SU-DHL-6 (cell line): ENCODE measurements around the gene WSCD1.

Experiments used
- H2AFZ ChIP-seq: fragments of 200-600 bp; sonication (generic); 2 replicates; pipeline ENCODE4 v1.6.1; 2014; ENCODE audit warnings: low read depth, mild to moderate bottlenecking, moderate library complexity, mixed read lengths, antibody characterized with exemption, low read length; ENCODE audit not compliant: severe bottlenecking
- H3F3A ChIP-seq: fragments of 200-600 bp; shearing (Covaris generic); 2 replicates; pipeline ENCODE4 v1.6.0; 2016; ENCODE audit warnings: antibody characterized with exemption, mild to moderate bottlenecking; ENCODE audit not compliant: insufficient read depth
- H3K27ac ChIP-seq: fragments of 200-600 bp; sonication (generic); 2 replicates; pipeline ENCODE4 v1.5.1; 2016; ENCODE audit warnings: low read depth, mild to moderate bottlenecking, low read length, moderate library complexity, mixed read lengths
- H3K27me3 ChIP-seq: fragments of 200-600 bp; sonication (generic), shearing (Covaris generic); 2 replicates; pipeline ENCODE4 v1.6.0; 2014; ENCODE audit warnings: mild to moderate bottlenecking, low read length
- H3K36me3 ChIP-seq: fragments of 200-600 bp; sonication (generic); 2 replicates; pipeline ENCODE4 v1.6.1; 2014; ENCODE audit warnings: mild to moderate bottlenecking, low read length, mixed read lengths
- H3K4me2 ChIP-seq: fragments of 300-600, 200-600 bp; shearing (Covaris generic), sonication (generic); 2 replicates; pipeline ENCODE4 v1.6.0; 2014; ENCODE audit warnings: low read length, low read depth, mild to moderate bottlenecking; ENCODE audit not compliant: poor library complexity, severe bottlenecking
- H3K4me3 ChIP-seq: fragments of 200-600 bp; sonication (generic); 2 replicates; pipeline ENCODE4 v1.5.1; 2014; ENCODE audit warnings: antibody characterized with exemption, low read length, mild to moderate bottlenecking, mixed read lengths; ENCODE audit not compliant: insufficient read depth, poor library complexity, severe bottlenecking
- H3K79me2 ChIP-seq: fragments of 200-600 bp; sonication (generic); 2 replicates; pipeline ENCODE4 v1.6.1; 2014; ENCODE audit warnings: mild to moderate bottlenecking, low read length, moderate library complexity; ENCODE audit not compliant: insufficient read depth
- H3K9ac ChIP-seq: fragments of 200-600 bp; sonication (generic); 2 replicates; pipeline ENCODE4 v1.7.0; 2014; ENCODE audit warnings: mild to moderate bottlenecking, low read length
- H3K9me2 ChIP-seq: fragments of 200-600 bp; sonication (generic); replicated peaks from 2 replicates; pipeline ENCODE4 v1.6.1; 2014; ENCODE audit warnings: low read length; ENCODE audit not compliant: insufficient read depth
- H3K9me3 ChIP-seq: fragments of 200-600 bp; sonication (generic); 2 replicates; pipeline ENCODE4 v1.6.1; 2014; ENCODE audit warnings: low read length, mixed read lengths; ENCODE audit not compliant: insufficient read depth
- H4K20me1 ChIP-seq: fragments of 200-600 bp; sonication (generic); 2 replicates; pipeline ENCODE4 v1.6.1; 2014; ENCODE audit warnings: low read depth, mild to moderate bottlenecking, antibody characterized with exemption, low read length, moderate library complexity, mixed read lengths
- EZH2phosphoT487 ChIP-seq: fragments of 200-600 bp; sonication (generic), shearing (Covaris generic); conservative IDR thresholded peaks from 2 replicates; pipeline ENCODE4 v1.6.1; 2018; ENCODE audit warnings: mild to moderate bottlenecking, antibody characterized with exemption, low read length, moderate library complexity, mixed read lengths
- TF ChIP-seq, protein P1 (sequence below): fragments of 200-600 bp; sonication (generic); IDR thresholded peaks from one replicate; pipeline ENCODE4 v1.5.1; 2017; ENCODE audit warnings: antibody characterized with exemption, mild to moderate bottlenecking, low read length, moderate library complexity; ENCODE audit not compliant: insufficient read depth, poor library complexity, severe bottlenecking

Gene WSCD1

DNA sequence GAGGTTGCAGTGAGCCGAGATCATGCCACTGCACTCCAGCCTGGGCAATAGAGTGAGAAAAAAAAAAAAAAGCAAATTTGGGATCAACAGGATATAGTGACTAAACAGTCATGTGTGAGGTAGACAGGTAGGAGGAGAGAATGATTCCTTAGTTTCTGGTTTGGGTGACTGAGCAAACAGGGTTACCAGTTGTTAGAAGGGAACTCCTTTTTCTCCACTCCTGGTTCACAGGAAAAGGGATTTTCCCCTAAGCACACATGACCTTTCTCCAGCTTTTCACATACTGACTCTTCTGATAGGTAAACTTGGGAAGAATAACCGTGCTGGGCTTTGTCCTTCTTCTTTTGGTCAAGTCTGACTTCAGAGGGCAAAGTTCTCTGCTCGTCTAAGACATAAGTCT is 17.3 kb upstream of the WSCD1 start:
- Histone ChIP-seq H3K36me3 (no peaks in the 10 kb centered on the region), H2AFZ (no peak overlapping the region), H4K20me1 (no peaks in the 10 kb centered on the region), H3K27me3 (no peaks in the 10 kb centered on the region), H3K9me2 (no peaks in the 10 kb centered on the region), H3F3A (no peaks in the 10 kb centered on the region), H3K79me2 (no peaks in the 10 kb centered on the region), H3K4me3 (no peak overlapping the region), H3K9me3 (no peaks in the 10 kb centered on the region), H3K4me2 (no peak overlapping the region), H3K27ac (no peak overlapping the region), H3K9ac (no peak overlapping the region)
- TF ChIP-seq EZH2phosphoT487 = no peak
- TF ChIP-seq, protein P1, sequence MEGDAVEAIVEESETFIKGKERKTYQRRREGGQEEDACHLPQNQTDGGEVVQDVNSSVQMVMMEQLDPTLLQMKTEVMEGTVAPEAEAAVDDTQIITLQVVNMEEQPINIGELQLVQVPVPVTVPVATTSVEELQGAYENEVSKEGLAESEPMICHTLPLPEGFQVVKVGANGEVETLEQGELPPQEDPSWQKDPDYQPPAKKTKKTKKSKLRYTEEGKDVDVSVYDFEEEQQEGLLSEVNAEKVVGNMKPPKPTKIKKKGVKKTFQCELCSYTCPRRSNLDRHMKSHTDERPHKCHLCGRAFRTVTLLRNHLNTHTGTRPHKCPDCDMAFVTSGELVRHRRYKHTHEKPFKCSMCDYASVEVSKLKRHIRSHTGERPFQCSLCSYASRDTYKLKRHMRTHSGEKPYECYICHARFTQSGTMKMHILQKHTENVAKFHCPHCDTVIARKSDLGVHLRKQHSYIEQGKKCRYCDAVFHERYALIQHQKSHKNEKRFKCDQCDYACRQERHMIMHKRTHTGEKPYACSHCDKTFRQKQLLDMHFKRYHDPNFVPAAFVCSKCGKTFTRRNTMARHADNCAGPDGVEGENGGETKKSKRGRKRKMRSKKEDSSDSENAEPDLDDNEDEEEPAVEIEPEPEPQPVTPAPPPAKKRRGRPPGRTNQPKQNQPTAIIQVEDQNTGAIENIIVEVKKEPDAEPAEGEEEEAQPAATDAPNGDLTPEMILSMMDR = no peak

DNA sequence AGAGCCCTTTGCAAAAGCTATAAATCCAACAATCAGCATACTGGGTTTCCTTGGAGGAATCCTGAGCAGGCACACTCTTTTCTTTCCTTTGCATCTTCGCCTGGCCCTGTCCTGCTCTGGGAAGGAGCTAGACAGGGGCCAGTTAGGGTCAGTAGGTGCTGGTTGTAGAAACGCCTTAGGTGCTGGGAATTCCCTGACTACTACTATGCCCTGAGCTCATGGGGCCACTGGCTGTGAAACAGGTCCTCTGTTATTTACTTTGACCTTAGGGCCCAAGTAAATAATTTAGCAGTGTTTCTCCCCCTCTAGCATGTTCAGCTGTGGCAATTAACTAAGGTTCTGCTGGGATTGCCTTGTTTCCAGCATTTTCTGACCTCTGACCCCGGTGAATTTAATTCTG is 15.8 kb upstream of the WSCD1 start:
- no peaks in the 10 kb centered on the region for H3F3A ChIP-seq
- H2AFZ ChIP-seq = no peak overlapping the region
- H3K36me3 ChIP-seq = no peaks in the 10 kb centered on the region
- no peaks in the 10 kb centered on the region for H3K79me2 ChIP-seq
- H3K9me3 ChIP-seq = no peaks in the 10 kb centered on the region
- H3K4me3 ChIP-seq = no peak overlapping the region
- H3K9ac ChIP-seq = no peak overlapping the region
- no peak overlapping the region for H3K4me2 ChIP-seq
- no peaks in the 10 kb centered on the region for H3K9me2 ChIP-seq
- no peaks in the 10 kb centered on the region for H3K27me3 ChIP-seq
- no peaks in the 10 kb centered on the region for H4K20me1 ChIP-seq
- TF ChIP-seq EZH2phosphoT487 = no peak
- TF ChIP-seq, protein P1 = no peak
- no peak overlapping the region for H3K27ac ChIP-seq

GRCh38 chr17:6056104-6056503 is 14.1 kb upstream of the WSCD1 start:
- Histone ChIP-seq H3K36me3 (no peaks in the 10 kb centered on the region), H3K4me2 (no peak overlapping the region), H3K27me3 (no peaks in the 10 kb centered on the region), H3F3A (no peaks in the 10 kb centered on the region), H4K20me1 (no peaks in the 10 kb centered on the region), H3K27ac (no peak overlapping the region), H3K9me3 (no peaks in the 10 kb centered on the region), H3K79me2 (no peaks in the 10 kb centered on the region), H3K9ac (no peak overlapping the region), H2AFZ (no peak overlapping the region), H3K9me2 (no peaks in the 10 kb centered on the region), H3K4me3 (no peak overlapping the region)
- TF ChIP-seq, protein P1 = no peak
- no peak for TF ChIP-seq EZH2phosphoT487

DNA sequence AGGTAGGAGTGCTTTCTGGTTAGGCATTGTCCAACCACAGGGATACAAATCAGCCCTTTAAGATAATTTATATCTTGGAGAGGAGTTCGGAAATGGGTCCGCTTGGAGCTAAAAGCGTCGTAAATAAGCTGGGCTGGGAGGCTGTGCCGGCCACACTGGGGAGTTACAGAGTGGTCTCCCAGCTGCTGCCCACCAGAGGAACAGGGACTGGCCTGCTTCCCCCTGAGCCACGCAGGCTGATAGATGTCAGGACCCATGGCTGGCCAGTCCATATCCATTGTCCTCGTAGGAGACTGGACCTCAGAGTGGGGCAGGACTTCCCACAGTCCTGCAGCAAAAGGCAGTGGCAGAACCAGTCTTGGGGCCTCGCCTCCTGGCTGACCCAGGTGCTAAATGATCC is 12.6 kb upstream of the WSCD1 start:
- TF ChIP-seq, protein P1 = no peak
- TF ChIP-seq EZH2phosphoT487 = no peak
- Histone ChIP-seq H3K36me3 (no peaks in the 10 kb centered on the region), H3K27ac (no peak overlapping the region), H3K79me2 (no peaks in the 10 kb centered on the region), H3K9me3 (no peaks in the 10 kb centered on the region), H3K9ac (no peak overlapping the region), H3F3A (no peaks in the 10 kb centered on the region), H2AFZ (no peak overlapping the region), H4K20me1 (no peaks in the 10 kb centered on the region), H3K9me2 (no peaks in the 10 kb centered on the region), H3K4me3 (no peak overlapping the region), H3K4me2 (no peak overlapping the region), H3K27me3 (no peaks in the 10 kb centered on the region)
